OCI-LY3 (cell line): ENCODE measurements around the gene IL36G.

Source experiments
- EZH2phosphoT487 ChIP-seq: fragments of 200-600 bp; shearing (Covaris generic); IDR thresholded peaks from 2 replicates; pipeline ENCODE4 v1.6.1; 2018; ENCODE audit warnings: antibody characterized with exemption, mixed run types, low read depth
- TF ChIP-seq, protein P1 (sequence below): fragments of 200-600, 300-600 bp; sonication (generic); IDR thresholded peaks from 2 replicates; pipeline ENCODE4 v1.5.1; 2014; ENCODE audit warnings: antibody characterized with exemption, low read length, low read depth

DNA sequence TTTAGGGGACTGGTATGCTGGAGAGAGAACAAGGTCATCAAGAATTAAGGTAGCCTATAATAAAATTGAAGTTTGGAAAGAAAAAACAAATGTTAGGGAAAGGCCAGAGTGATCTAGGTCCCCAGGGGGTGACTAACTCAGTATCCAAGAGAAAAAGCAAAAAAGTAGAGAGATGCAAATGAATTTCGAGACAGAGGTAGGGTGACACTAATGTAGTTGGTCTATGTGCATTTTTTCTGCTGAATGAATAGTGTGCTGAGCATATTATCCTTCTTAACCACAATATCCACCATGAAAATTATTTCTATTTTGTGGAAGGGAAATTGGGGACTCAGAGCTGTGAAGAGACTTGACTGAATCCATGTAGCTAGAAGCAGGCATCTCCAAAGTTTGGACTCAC is 37.2 kb downstream of the IL36G start:
- TF ChIP-seq EZH2phosphoT487, result no peak
- TF ChIP-seq, protein P1, sequence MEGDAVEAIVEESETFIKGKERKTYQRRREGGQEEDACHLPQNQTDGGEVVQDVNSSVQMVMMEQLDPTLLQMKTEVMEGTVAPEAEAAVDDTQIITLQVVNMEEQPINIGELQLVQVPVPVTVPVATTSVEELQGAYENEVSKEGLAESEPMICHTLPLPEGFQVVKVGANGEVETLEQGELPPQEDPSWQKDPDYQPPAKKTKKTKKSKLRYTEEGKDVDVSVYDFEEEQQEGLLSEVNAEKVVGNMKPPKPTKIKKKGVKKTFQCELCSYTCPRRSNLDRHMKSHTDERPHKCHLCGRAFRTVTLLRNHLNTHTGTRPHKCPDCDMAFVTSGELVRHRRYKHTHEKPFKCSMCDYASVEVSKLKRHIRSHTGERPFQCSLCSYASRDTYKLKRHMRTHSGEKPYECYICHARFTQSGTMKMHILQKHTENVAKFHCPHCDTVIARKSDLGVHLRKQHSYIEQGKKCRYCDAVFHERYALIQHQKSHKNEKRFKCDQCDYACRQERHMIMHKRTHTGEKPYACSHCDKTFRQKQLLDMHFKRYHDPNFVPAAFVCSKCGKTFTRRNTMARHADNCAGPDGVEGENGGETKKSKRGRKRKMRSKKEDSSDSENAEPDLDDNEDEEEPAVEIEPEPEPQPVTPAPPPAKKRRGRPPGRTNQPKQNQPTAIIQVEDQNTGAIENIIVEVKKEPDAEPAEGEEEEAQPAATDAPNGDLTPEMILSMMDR, result no peak
